Measurements from ENCODE around the gene SHB.

The SHB gene

GRCh38 chr9:37921168-37921510 is 147.9 kb downstream of the SHB start:
- H3K9me3 ChIP-seq (ENCODE audit: control insufficient read depth, insufficient read depth, low read length): no peaks in the 10 kb centered on the region
- H3K9ac ChIP-seq (ENCODE audit: low read depth, low read length): no peak overlapping the region
- no peak overlapping the region for H3K4me3 ChIP-seq (ENCODE audit: low read depth, low read length)
- H3K27me3 ChIP-seq (ENCODE audit: control insufficient read depth, insufficient read depth, low read length): no peaks in the 10 kb centered on the region
- peaks cover 12% of the 10 kb centered on the region for H3K36me3 ChIP-seq (ENCODE audit: control insufficient read depth, insufficient read depth, low read length)
- peaks cover 24% of the 10 kb centered on the region for H3K4me1 ChIP-seq (ENCODE audit: control insufficient read depth, insufficient read depth, low read length)

GRCh38 chr9:37920471-37921167 is 148.4 kb downstream of the SHB start:
- Histone ChIP-seq H3K9ac (ENCODE audit: low read depth, low read length) (peak overlapping the region; percentile 16), H3K27me3 (ENCODE audit: control insufficient read depth, insufficient read depth, low read length) (no peaks in the 10 kb centered on the region), H3K4me3 (ENCODE audit: low read depth, low read length) (no peak overlapping the region), H3K4me1 (ENCODE audit: control insufficient read depth, insufficient read depth, low read length) (peaks cover 24% of the 10 kb centered on the region), H3K36me3 (ENCODE audit: control insufficient read depth, insufficient read depth, low read length) (peaks cover 12% of the 10 kb centered on the region), H3K9me3 (ENCODE audit: control insufficient read depth, insufficient read depth, low read length) (no peaks in the 10 kb centered on the region)

GRCh38 chr9:37919956-37920335 is 149.1 kb downstream of the SHB start:
- Histone ChIP-seq H3K4me3 (ENCODE audit: low read depth, low read length) (no peak overlapping the region), H3K4me1 (ENCODE audit: control insufficient read depth, insufficient read depth, low read length) (peaks cover 24% of the 10 kb centered on the region), H3K9me3 (ENCODE audit: control insufficient read depth, insufficient read depth, low read length) (no peaks in the 10 kb centered on the region), H3K9ac (ENCODE audit: low read depth, low read length) (no peak overlapping the region), H3K36me3 (ENCODE audit: control insufficient read depth, insufficient read depth, low read length) (peaks cover 12% of the 10 kb centered on the region), H3K27me3 (ENCODE audit: control insufficient read depth, insufficient read depth, low read length) (no peaks in the 10 kb centered on the region)

GRCh38 chr9:37919246-37919955 is 149.6 kb downstream of the SHB start:
- no peak overlapping the region for H3K9ac ChIP-seq (ENCODE audit: low read depth, low read length)
- H3K27me3 ChIP-seq (ENCODE audit: control insufficient read depth, insufficient read depth, low read length): no peaks in the 10 kb centered on the region
- H3K36me3 ChIP-seq (ENCODE audit: control insufficient read depth, insufficient read depth, low read length): peaks cover 12% of the 10 kb centered on the region
- no peaks in the 10 kb centered on the region for H3K9me3 ChIP-seq (ENCODE audit: control insufficient read depth, insufficient read depth, low read length)
- peaks cover 24% of the 10 kb centered on the region for H3K4me1 ChIP-seq (ENCODE audit: control insufficient read depth, insufficient read depth, low read length)
- H3K4me3 ChIP-seq (ENCODE audit: low read depth, low read length): no peak overlapping the region

- Histone ChIP-seq H3K9ac (ENCODE audit: low read depth, low read length) (no peak overlapping the region), H3K27me3 (ENCODE audit: control insufficient read depth, insufficient read depth, low read length) (no peaks in the 10 kb centered on the region), H3K36me3 (ENCODE audit: control insufficient read depth, insufficient read depth, low read length) (peaks cover 12% of the 10 kb centered on the region), H3K9me3 (ENCODE audit: control insufficient read depth, insufficient read depth, low read length) (no peaks in the 10 kb centered on the region), H3K4me3 (ENCODE audit: low read depth, low read length) (no peak overlapping the region), H3K4me1 (ENCODE audit: control insufficient read depth, insufficient read depth, low read length) (peaks cover 24% of the 10 kb centered on the region)
Observed at GRCh38 chr9:37918665-37919170, 150.3 kb downstream of the SHB start.

GRCh38 chr9:37917801-37918664 is 151.0 kb downstream of the SHB start:
- peaks cover 8% of the 10 kb centered on the region for H3K36me3 ChIP-seq (ENCODE audit: control insufficient read depth, insufficient read depth, low read length)
- H3K4me3 ChIP-seq (ENCODE audit: low read depth, low read length): no peak overlapping the region
- H3K9me3 ChIP-seq (ENCODE audit: control insufficient read depth, insufficient read depth, low read length): no peaks in the 10 kb centered on the region
- no peak overlapping the region for H3K9ac ChIP-seq (ENCODE audit: low read depth, low read length)
- peaks cover 19% of the 10 kb centered on the region for H3K4me1 ChIP-seq (ENCODE audit: control insufficient read depth, insufficient read depth, low read length)
- H3K27me3 ChIP-seq (ENCODE audit: control insufficient read depth, insufficient read depth, low read length): no peaks in the 10 kb centered on the region

GRCh38 chr9:37917313-37917731 is 151.7 kb downstream of the SHB start:
- no peak overlapping the region for H3K4me3 ChIP-seq (ENCODE audit: low read depth, low read length)
- peaks cover 8% of the 10 kb centered on the region for H3K36me3 ChIP-seq (ENCODE audit: control insufficient read depth, insufficient read depth, low read length)
- peaks cover 14% of the 10 kb centered on the region for H3K4me1 ChIP-seq (ENCODE audit: control insufficient read depth, insufficient read depth, low read length)
- H3K9ac ChIP-seq (ENCODE audit: low read depth, low read length): no peak overlapping the region
- H3K9me3 ChIP-seq (ENCODE audit: control insufficient read depth, insufficient read depth, low read length): no peaks in the 10 kb centered on the region
- no peaks in the 10 kb centered on the region for H3K27me3 ChIP-seq (ENCODE audit: control insufficient read depth, insufficient read depth, low read length)

GRCh38 chr9:37916471-37917312 is 152.3 kb downstream of the SHB start:
- H3K9ac ChIP-seq (ENCODE audit: low read depth, low read length): no peak overlapping the region
- no peaks in the 10 kb centered on the region for H3K9me3 ChIP-seq (ENCODE audit: control insufficient read depth, insufficient read depth, low read length)
- H3K36me3 ChIP-seq (ENCODE audit: control insufficient read depth, insufficient read depth, low read length): peaks cover 8% of the 10 kb centered on the region
- H3K4me3 ChIP-seq (ENCODE audit: low read depth, low read length): no peak overlapping the region
- H3K4me1 ChIP-seq (ENCODE audit: control insufficient read depth, insufficient read depth, low read length): peaks cover 14% of the 10 kb centered on the region
- no peaks in the 10 kb centered on the region for H3K27me3 ChIP-seq (ENCODE audit: control insufficient read depth, insufficient read depth, low read length)

GRCh38 chr9:37915911-37916470 is 153.0 kb downstream of the SHB start:
- no peaks in the 10 kb centered on the region for H3K9me3 ChIP-seq (ENCODE audit: control insufficient read depth, insufficient read depth, low read length)
- H3K4me3 ChIP-seq (ENCODE audit: low read depth, low read length): no peak overlapping the region
- peaks cover 8% of the 10 kb centered on the region for H3K36me3 ChIP-seq (ENCODE audit: control insufficient read depth, insufficient read depth, low read length)
- no peak overlapping the region for H3K9ac ChIP-seq (ENCODE audit: low read depth, low read length)
- peaks cover 10% of the 10 kb centered on the region for H3K4me1 ChIP-seq (ENCODE audit: control insufficient read depth, insufficient read depth, low read length)
- H3K27me3 ChIP-seq (ENCODE audit: control insufficient read depth, insufficient read depth, low read length): no peaks in the 10 kb centered on the region

- H3K27me3 ChIP-seq (ENCODE audit: control insufficient read depth, insufficient read depth, low read length): no peaks in the 10 kb centered on the region
- no peaks in the 10 kb centered on the region for H3K9me3 ChIP-seq (ENCODE audit: control insufficient read depth, insufficient read depth, low read length)
- H3K9ac ChIP-seq (ENCODE audit: low read depth, low read length): no peak overlapping the region
- peaks cover 6% of the 10 kb centered on the region for H3K4me1 ChIP-seq (ENCODE audit: control insufficient read depth, insufficient read depth, low read length)
- H3K36me3 ChIP-seq (ENCODE audit: control insufficient read depth, insufficient read depth, low read length): peaks cover 8% of the 10 kb centered on the region
- no peak overlapping the region for H3K4me3 ChIP-seq (ENCODE audit: low read depth, low read length)
Observed at GRCh38 chr9:37914701-37915358, 154.2 kb downstream of the SHB start.
